DMS 273 treated with DMSO at 0.1 percent for 48 hours (cell line): Measurements from ENCODE around the gene ECSCR.
"Not testable (repeated sequence)": the region's sequence is repeated elsewhere in the genome, so short reads cannot be mapped to it uniquely, and the experiment has no call there.

Experiments used
- DNase-seq: peaks from one replicate; lab custom pipeline; 2025; lab: John Stamatoyannopoulos, UW

Gene ECSCR

GRCh38 chr5:139462586-139463276 is at the start of gene ECSCR:
TSS of gene ECSCR (minus strand) at chr5:139462743. CDS start at chr5:139462670, 73 bp downstream.
- no peak for DNase-seq

GRCh38 chr5:139504722-139505121 is 42.2 kb upstream of the ECSCR start:
- not testable (repeated sequence) for DNase-seq

GRCh38 chr5:139503879-139504278 is 41.3 kb upstream of the ECSCR start:
- DNase-seq = not testable (repeated sequence)

GRCh38 chr5:139503036-139503817 is 40.7 kb upstream of the ECSCR start:
- not testable (repeated sequence) for DNase-seq

GRCh38 chr5:139501381-139501780 is 38.8 kb upstream of the ECSCR start:
- DNase-seq = no peak

GRCh38 chr5:139495638-139496435 is 33.3 kb upstream of the ECSCR start:
- no peak for DNase-seq

GRCh38 chr5:139494832-139495231 is 32.3 kb upstream of the ECSCR start:
- DNase-seq = no peak

- no peak for DNase-seq
Measured at GRCh38 chr5:139494256-139494655, 31.7 kb upstream of the ECSCR start.

GRCh38 chr5:139492700-139493192 is 30.2 kb upstream of the ECSCR start:
- no peak for DNase-seq

GRCh38 chr5:139488260-139488659 is 25.7 kb upstream of the ECSCR start:
- no peak for DNase-seq

GRCh38 chr5:139486201-139486600 is 23.7 kb upstream of the ECSCR start:
- DNase-seq = no peak

GRCh38 chr5:139482890-139483208 is 20.3 kb upstream of the ECSCR start:
- not testable (repeated sequence) for DNase-seq

GRCh38 chr5:139482050-139482889 is 19.7 kb upstream of the ECSCR start, which contains the start of gene STING1:
TSS of gene STING1 (minus strand) at chr5:139482758. CDS start at chr5:139481704, 1,054 bp downstream.
- DNase-seq = peak; percentile 89

- DNase-seq = no peak
Measured at GRCh38 chr5:139481580-139482049, 19.1 kb upstream of the ECSCR start.

GRCh38 chr5:139481122-139481533 is 18.6 kb upstream of the ECSCR start:
- no peak for DNase-seq

GRCh38 chr5:139479729-139480128 is 17.2 kb upstream of the ECSCR start:
- not testable (repeated sequence) for DNase-seq

GRCh38 chr5:139478657-139479423 is 16.3 kb upstream of the ECSCR start:
- DNase-seq = not testable (repeated sequence)

- no peak for DNase-seq
Measured at GRCh38 chr5:139475865-139476617, 13.5 kb upstream of the ECSCR start.

- DNase-seq = peak; percentile 89
Measured at GRCh38 chr5:139474890-139475791, 12.6 kb upstream of the ECSCR start.
